ENCODE data around the gene MSH3. TPM values are rescaled to one million over a fixed set of nuclear protein-coding genes. Genes with fewer than 3 reads are reported as not detected.
"Not testable (repeated sequence)": the region's sequence is repeated elsewhere in the genome, so short reads cannot be mapped to it uniquely, and the experiment has no call there.

Gene MSH3
- polyA plus RNA-seq, 4 donors: 21.6 to 26.8 (median 21.8) TPM

GRCh38 chr5:80789319-80790016, 135.0 kb downstream of the MSH3 start:
- not testable (repeated sequence) for DNase-seq (ENCODE audit: low read depth in 4 of 4, low spot score in 3 of 4)

- no peak for DNase-seq (ENCODE audit: low read depth in 4 of 4, low spot score in 3 of 4)
Measured at GRCh38 chr5:80790698-80791097, 136.2 kb downstream of the MSH3 start.

GRCh38 chr5:80793354-80793753, 138.9 kb downstream of the MSH3 start:
- no peak for DNase-seq (ENCODE audit: low read depth in 4 of 4, low spot score in 3 of 4)

GRCh38 chr5:80796846-80797245, 142.4 kb downstream of the MSH3 start:
- DNase-seq (ENCODE audit: low read depth in 4 of 4, low spot score in 3 of 4): no peak

- DNase-seq (ENCODE audit: low read depth in 4 of 4, low spot score in 3 of 4): no peak
Measured at GRCh38 chr5:80797428-80798024, 143.1 kb downstream of the MSH3 start.

GRCh38 chr5:80798166-80798565, 143.7 kb downstream of the MSH3 start:
- no peak for DNase-seq (ENCODE audit: low read depth in 4 of 4, low spot score in 3 of 4)

- DNase-seq (ENCODE audit: low read depth in 4 of 4, low spot score in 3 of 4): no peak
Measured at GRCh38 chr5:80798633-80799032, 144.2 kb downstream of the MSH3 start.

- DNase-seq (ENCODE audit: low read depth in 4 of 4, low spot score in 3 of 4): no peak
Measured at GRCh38 chr5:80799041-80799440, 144.6 kb downstream of the MSH3 start.

GRCh38 chr5:80799573-80799972, 145.1 kb downstream of the MSH3 start:
- DNase-seq (ENCODE audit: low read depth in 4 of 4, low spot score in 3 of 4): no peak

- DNase-seq (ENCODE audit: low read depth in 4 of 4, low spot score in 3 of 4): no peak
Measured at GRCh38 chr5:80804332-80804731, 149.9 kb downstream of the MSH3 start.

- no peak for DNase-seq (ENCODE audit: low read depth in 4 of 4, low spot score in 3 of 4)
Measured at GRCh38 chr5:80805038-80805437, 150.6 kb downstream of the MSH3 start.

GRCh38 chr5:80806929-80807328, 152.5 kb downstream of the MSH3 start:
- DNase-seq (ENCODE audit: low read depth in 4 of 4, low spot score in 3 of 4): no peak

- DNase-seq (ENCODE audit: low read depth in 4 of 4, low spot score in 3 of 4): no peak
Measured at GRCh38 chr5:80809451-80809850, 155.0 kb downstream of the MSH3 start.

- DNase-seq (ENCODE audit: low read depth in 4 of 4, low spot score in 3 of 4): no peak
Measured at GRCh38 chr5:80810425-80810824, 156.0 kb downstream of the MSH3 start.

- DNase-seq (ENCODE audit: low read depth in 4 of 4, low spot score in 3 of 4): no peak
Measured at GRCh38 chr5:80816590-80816989, 162.1 kb downstream of the MSH3 start.

- no peak for DNase-seq (ENCODE audit: low read depth in 4 of 4, low spot score in 3 of 4)
Measured at GRCh38 chr5:80820685-80821084, 166.2 kb downstream of the MSH3 start.

GRCh38 chr5:80822640-80823039, 168.2 kb downstream of the MSH3 start:
- DNase-seq (ENCODE audit: low read depth in 4 of 4, low spot score in 3 of 4): no peak

GRCh38 chr5:80824159-80824558, 169.7 kb downstream of the MSH3 start:
- DNase-seq (ENCODE audit: low read depth in 4 of 4, low spot score in 3 of 4): not testable (repeated sequence)

GRCh38 chr5:80825786-80826460, 171.5 kb downstream of the MSH3 start:
- no peak for DNase-seq (ENCODE audit: low read depth in 4 of 4, low spot score in 3 of 4)

GRCh38 chr5:80834710-80835109, 180.3 kb downstream of the MSH3 start:
- no peak for DNase-seq (ENCODE audit: low read depth in 4 of 4, low spot score in 3 of 4)

- DNase-seq (ENCODE audit: low read depth in 4 of 4, low spot score in 3 of 4): no peak
Measured at GRCh38 chr5:80835128-80835527, 180.7 kb downstream of the MSH3 start.

- no peak for DNase-seq (ENCODE audit: low read depth in 4 of 4, low spot score in 3 of 4)
Measured at GRCh38 chr5:80837679-80838078, 183.2 kb downstream of the MSH3 start.
